Suppressor macrophage treated with lipopolysaccharide for 4 hours (primary cell): Measurements from ENCODE around the gene LY86.
"Not testable (repeated sequence)": the region's sequence is repeated elsewhere in the genome, so short reads cannot be mapped to it uniquely, and the experiment has no call there.

ENCODE experiments used
- DNase-seq: peaks from one replicate; pipeline ENCODE4 v3.0.0-alpha.2; 2020

Gene LY86

DNA sequence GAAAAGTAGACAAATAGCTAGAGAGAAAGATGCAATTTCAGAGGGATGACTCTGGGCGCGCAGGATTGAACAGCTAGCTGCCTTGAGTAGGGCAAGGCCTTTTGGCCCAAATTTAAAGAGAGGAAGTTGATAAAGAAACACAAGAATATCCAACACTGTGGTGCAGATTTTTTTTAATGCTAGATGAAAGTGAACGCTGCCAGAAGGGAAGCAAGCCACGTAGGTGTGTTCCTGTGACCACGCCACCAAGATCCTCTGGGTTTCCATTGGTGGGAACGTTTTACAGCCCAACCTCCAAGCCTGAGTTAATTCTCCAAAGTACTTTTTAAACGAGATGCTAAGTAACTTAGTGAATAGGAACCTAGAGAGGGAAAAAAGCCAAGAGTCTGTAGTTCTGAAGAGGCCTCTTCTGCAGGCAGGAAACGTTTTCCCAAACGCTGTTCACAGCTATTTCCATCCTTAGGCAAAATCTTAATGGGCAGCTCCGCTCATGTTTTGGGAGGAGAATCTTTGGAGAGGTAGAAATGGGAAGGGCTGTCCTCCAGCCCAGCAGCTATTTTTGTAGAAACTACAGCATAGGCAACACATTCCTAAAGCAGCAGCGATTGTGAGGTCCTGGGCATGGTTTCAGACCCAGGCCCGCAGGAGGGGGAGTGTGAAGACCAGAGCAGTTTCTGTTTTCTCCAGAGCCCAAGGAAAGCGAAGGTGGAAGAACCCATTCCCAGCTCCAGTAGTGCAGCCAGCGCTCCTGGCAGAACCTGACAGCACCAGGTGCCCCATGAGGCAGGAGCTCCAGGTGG is 8.2 kb downstream of the LY86 start:
- no peak for DNase-seq

DNA sequence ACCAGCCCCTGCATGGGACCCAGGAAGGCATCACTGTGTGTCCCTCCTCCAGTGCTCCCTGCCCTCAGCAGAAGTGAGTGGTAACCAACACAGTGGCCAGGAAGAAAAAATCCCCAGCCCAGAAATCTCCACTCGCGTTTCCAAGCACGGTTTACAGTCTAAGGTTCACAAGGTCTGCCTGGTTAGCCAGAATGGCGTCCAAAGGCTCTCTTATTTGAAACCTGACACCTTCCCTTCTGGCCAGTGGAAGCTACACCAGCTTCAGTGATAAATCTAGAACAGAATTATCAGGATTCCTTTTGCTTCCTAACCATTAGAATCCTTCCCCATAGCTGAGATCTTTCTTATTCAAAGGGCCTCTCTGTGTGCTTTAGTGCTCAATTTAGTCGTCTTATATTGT is 9.2 kb downstream of the LY86 start:
- no peak for DNase-seq

GRCh38 chr6:6599468-6599873 is 11.0 kb downstream of the LY86 start:
- DNase-seq = peak; percentile 66

DNA sequence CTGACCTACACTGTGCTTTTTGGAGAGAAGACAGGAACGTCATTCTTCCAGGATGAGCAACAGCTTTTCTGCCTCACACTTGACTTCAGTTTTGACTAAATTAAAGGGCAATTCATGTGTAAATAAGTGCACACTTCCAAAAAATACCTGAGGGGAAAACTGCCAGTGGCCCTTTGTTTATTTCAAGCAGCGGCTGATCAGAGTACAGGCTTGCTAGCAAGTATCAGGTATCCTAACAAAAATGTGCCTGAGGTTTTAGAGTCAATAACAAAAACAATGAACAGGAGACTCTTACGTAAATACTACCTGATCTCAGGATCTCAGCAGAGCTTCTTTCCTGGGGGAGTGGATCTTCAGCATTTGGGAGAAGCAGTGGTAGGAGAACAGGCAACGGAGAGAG is 12.4 kb downstream of the LY86 start:
- DNase-seq = no peak

- DNase-seq = no peak
Observed at GRCh38 chr6:6602262-6602661, 13.7 kb downstream of the LY86 start.

DNA sequence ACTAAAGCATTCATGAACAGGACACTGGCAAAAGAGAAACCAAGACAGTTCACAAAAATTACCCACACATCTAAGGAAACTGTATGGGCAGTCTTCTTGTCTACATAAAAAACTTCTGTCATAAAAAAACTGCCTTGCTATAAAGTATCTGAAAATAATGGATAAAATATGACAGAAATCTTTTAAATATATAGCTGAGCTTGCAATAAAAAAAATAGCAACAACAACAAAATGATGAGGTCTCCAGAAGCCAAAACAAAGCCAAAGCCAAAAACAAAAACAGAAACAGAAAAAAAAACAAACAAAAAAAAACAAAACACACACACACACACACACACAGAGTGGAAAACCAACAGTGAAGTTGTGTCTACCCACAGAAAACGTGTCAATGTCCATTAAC is 14.8 kb downstream of the LY86 start:
- DNase-seq = no peak

- no peak for DNase-seq
Observed at GRCh38 chr6:6604015-6604414, 15.5 kb downstream of the LY86 start.

DNA sequence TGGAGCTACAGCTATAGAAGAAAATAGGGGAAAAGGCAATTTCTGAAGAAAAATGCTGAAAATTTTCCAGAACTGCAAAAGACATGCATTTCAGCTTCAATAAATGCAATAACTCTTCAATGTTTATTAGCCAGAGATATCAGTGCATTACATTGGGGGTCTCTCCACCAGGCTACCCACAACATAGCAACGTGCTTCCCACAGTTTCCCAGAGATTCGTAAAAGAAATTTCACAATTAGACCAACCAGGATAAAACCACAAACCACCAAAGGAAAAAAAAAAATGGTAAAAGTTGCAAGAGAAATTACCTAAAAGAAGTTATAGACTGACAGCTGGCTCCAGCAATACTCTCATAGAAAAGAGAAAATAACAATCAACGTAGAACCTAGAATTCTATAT is 16.0 kb downstream of the LY86 start:
- DNase-seq = no peak

DNA sequence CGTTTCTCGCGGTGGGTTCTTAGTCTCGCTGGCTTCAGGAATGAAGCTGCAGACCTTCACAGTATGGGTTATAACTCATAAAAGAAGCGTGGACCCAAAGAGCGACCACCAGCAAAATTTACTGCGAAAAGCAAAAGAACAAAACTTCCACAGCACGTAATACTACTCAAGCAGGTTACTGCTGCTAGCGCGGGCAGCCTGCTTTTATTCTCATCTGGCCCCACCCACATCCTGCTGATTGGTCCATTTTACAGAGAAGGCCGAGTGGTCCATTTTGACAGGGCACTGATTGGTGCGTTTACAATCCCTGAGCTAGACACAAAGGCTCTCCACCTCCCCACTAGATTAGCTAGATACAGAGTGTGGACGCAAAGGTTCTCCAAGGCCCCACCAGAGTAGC is 17.4 kb downstream of the LY86 start:
- DNase-seq = no peak

- not testable (repeated sequence) for DNase-seq
Observed at GRCh38 chr6:6606391-6607030, 18.0 kb downstream of the LY86 start.

DNA sequence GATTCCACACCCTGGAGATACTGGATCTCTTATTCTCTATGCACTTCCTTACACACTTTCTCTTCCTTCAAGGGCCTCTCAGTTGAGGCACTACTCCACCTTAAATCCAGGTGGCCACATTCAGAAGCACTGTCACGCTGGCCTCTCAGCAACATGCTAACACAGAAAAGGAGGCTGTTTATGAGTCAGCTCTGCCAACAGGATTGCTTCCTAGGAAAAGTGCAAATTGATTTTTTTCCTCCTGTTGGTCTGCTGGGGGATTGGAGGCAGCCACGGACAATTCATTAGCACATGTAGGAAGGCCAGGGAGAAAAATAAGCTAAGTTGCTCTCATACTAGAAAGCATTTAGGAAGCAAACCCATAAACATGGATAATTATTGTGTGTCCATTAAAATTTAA is 20.9 kb downstream of the LY86 start:
- no peak for DNase-seq

GRCh38 chr6:6610031-6610591 is 21.6 kb downstream of the LY86 start:
- DNase-seq = no peak

- no peak for DNase-seq
Observed at GRCh38 chr6:6611486-6611885, 23.0 kb downstream of the LY86 start.

- no peak for DNase-seq
Observed at GRCh38 chr6:6612308-6612707, 23.8 kb downstream of the LY86 start.

DNA sequence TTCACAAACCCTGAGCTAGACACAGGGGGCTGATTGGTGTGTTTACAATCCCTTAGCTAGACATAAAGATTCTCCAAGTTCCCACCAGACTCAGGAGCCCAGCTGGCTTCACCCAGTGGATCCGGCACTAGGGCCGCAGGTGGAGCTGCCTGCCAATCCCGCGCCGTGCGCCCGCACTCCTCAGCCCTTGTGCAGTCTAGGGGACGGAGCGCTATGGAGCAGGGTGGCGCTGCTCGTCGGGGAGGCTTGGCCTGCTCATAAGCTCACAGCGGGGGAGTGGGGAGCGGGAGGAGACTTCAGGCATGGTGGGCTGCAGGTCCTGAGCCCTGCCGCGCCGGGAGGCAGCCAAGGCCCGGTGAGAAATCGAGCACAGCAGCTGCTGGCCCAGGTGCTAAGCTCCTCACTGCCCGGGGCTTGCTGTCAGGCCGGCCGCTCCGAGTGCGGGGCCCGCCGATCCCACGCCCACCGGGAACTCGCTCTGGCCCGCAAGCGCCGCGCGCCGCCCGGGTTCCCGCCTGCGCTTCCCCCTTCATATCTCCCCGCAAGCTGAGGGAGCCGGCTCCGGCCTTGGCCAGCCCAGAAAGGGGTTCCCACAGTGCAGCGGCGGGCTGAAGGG is 24.7 kb downstream of the LY86 start:
- not testable (repeated sequence) for DNase-seq

GRCh38 chr6:6614096-6614982 is 25.8 kb downstream of the LY86 start:
- no peak for DNase-seq

DNA sequence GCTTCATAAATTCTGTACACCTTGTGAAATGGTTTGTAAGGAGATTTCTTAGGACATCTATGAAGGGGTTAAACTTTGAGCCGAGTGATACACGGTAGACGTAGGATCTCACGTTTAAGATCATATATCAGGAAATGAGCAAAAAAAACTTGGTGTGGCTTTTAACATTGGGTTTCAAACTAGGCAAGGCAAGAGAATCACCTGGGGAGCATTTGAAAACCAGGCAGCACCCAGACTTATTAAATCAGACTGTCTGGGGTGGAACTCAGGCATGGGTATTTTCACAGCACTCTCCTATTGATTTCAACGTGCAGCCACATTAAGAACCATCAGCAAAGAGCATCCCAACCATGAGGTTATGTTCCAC is 26.4 kb downstream of the LY86 start:
- no peak for DNase-seq

GRCh38 chr6:6616656-6617055 is 28.1 kb downstream of the LY86 start:
- DNase-seq = no peak

- no peak for DNase-seq
Observed at GRCh38 chr6:6619021-6619794, 30.7 kb downstream of the LY86 start.

GRCh38 chr6:6620766-6621425 is 32.4 kb downstream of the LY86 start:
- DNase-seq = no peak

- no peak for DNase-seq
Observed at GRCh38 chr6:6622501-6622900, 34.0 kb downstream of the LY86 start.

- DNase-seq = no peak
Observed at GRCh38 chr6:6623553-6623952, 35.0 kb downstream of the LY86 start.
